HG03457 (cell line): Measurements from ENCODE around the gene INTS1.

Experiments used
- ATAC-seq: cut with Tn5 transposase; IDR thresholded peaks from one replicate; pipeline ENCODE4 v1.9.1; 2021; ENCODE audit warnings: moderate number of reproducible peaks; ENCODE audit not compliant: unreplicated experiment

Gene INTS1, protein sequence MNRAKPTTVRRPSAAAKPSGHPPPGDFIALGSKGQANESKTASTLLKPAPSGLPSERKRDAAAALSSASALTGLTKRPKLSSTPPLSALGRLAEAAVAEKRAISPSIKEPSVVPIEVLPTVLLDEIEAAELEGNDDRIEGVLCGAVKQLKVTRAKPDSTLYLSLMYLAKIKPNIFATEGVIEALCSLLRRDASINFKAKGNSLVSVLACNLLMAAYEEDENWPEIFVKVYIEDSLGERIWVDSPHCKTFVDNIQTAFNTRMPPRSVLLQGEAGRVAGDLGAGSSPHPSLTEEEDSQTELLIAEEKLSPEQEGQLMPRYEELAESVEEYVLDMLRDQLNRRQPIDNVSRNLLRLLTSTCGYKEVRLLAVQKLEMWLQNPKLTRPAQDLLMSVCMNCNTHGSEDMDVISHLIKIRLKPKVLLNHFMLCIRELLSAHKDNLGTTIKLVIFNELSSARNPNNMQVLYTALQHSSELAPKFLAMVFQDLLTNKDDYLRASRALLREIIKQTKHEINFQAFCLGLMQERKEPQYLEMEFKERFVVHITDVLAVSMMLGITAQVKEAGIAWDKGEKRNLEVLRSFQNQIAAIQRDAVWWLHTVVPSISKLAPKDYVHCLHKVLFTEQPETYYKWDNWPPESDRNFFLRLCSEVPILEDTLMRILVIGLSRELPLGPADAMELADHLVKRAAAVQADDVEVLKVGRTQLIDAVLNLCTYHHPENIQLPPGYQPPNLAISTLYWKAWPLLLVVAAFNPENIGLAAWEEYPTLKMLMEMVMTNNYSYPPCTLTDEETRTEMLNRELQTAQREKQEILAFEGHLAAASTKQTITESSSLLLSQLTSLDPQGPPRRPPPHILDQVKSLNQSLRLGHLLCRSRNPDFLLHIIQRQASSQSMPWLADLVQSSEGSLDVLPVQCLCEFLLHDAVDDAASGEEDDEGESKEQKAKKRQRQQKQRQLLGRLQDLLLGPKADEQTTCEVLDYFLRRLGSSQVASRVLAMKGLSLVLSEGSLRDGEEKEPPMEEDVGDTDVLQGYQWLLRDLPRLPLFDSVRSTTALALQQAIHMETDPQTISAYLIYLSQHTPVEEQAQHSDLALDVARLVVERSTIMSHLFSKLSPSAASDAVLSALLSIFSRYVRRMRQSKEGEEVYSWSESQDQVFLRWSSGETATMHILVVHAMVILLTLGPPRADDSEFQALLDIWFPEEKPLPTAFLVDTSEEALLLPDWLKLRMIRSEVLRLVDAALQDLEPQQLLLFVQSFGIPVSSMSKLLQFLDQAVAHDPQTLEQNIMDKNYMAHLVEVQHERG (N-terminal part only)

DNA sequence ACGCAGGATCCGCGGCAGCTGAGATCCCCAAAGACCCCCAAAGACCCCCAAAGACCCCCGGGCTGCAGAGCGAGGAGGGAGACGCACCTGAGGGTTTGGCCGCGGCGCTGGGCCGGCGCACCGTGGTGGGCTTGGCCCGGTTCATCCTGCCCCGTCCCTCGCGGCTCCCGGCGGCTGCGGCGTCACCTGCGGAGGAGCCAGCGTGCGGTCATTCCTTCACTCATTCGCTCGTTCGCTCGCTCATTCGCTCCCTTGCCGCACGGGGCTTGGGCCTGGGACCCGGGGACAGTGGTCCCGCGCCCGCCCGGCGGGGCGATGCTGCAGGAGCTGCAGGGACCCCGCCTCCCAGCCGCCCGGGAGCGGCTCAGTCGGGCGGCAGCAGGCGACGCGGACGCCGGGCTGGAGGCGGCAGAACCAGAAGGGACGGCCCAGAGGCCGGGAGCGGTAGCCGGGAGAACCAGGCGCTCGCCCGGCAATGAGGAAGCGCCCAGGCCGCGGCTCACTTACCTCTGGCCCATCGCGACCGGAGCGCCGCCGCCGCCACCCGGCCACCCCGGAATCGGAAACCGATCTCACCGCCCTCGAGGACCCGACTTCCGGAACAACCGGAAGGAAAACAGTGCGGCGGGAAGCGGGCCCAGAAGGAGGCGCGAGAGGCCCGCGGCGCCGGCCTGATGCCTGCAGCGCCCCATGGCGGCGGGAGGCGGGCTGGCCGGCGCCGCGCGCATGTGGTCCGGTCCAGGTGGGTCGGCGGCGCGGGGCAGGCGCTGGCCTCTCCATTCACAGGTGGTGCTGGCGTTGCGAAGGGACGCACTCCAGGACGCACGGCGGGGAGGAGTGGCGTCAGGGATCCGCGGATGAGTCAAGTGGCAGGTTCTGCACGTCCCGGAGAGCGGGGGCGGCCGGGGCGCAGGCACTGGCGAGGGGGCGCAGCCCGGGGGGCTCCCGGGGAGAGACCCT, at the start of gene INTS1:
Gene INTS1 (minus strand): TSS at position 574 of the 960 bp plus-strand sequence. CDS start 429 bp downstream, at position 145.
- ATAC-seq = peak; percentile 58

DNA sequence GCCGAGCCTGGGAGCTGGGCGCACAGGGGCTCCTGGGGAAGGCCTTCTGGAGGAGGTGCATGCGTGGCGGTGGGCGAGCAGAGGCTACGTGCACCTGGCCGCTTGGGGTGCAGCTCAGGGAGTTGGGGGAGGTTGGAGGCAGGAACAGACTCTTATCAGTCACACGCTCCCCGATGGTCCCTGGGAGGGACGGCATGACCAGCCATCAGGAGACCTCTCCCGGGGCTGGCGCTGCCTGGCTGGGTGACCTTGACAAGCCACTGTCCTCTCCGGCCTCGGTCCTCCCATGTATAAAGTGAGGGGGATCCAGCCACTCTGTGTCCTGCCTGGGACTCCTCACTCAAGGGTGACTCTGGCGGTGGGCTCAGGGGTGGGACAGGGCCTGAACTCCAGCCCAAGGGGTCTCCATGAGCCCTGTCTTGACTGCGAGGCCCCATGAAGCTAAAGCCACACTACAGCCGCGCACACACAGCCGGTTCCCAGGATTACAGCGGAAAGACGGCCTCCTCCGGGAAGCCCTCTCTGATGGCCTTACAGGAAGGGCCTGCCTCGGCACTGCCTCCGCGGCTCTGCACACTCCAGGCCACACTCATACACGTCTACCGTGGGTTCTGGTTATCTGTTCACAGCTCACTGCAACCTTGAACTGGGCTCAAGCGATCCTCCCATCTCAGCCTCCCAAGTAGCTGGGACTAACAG, 49.5 kb upstream of the INTS1 start:
- ATAC-seq = no peak

DNA sequence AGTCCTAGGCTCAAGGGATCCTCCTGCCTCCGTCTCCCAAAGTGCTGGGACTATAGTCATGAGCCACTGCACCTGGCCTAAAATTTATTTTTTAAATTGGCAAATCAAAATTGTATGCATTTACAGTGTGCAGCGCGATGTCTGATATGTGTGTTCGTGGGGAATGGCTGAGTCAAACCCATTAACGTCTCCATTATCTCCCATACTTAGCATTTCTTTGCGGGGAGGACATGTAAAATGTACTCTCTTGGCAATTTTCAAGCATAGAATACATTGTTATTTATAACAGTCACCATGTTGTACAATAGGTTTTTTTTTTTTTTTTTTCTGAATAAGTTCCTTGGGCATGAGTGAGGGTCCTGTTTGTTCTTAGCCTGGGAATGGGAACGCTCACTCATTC, 48.0 kb upstream of the INTS1 start:
- ATAC-seq = no peak

DNA sequence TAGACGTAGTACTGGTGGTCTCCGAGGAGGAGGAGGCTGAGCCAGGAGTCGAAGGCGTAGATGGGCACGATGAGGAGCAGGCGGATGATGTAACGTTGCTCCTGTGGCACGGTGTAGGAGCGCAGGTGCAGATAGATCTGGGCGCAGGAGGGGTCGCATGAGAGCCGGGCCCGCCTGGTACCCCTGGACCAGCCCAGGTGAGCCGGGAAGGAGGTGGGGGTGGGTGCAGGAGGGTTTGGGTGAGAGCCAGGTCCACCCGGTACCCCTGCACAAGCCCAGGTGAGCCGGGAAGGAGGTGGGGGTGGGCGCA, 46.6 kb upstream of the INTS1 start:
- ATAC-seq = no peak

DNA sequence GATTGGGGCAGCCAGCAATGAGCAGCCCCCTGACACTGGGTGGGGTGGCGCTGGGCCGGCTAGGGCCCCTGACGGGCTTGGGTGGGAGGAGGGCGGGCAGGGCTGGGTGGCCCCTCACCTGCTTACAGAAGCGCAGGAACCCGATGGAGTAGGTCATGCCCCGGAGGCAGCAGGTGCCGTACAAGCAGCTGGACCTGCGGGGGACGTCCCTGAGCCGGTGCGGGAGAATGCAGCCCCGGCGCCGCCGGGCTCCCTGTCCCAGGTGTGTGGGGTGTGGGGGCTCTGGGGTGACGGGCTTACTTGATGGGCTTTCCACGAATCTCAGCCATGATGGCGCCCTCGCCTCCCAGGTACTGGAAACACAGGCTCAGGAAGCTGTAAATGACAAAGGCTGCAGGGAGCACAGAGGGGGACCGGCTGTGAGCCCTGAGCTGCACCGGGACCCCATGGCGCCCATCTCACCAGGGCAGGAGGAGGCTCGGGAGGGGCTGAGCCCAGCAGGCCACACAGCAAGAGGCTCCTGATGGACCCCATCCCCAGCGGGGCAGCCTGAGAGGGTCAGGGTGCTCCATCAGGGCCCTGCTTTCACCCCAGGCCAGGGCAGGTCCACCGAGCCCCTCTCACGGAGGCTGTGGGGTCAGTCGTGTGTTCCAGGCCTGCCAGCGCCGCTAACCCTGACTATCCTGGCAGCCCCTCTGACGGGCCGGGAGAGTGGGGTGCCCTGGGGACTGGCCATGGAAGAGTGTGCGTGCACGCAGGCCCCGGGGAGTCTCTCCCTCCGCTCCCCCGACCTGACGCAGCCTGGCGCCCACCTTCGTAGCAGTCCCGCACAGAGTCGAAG, 46.0 kb upstream of the INTS1 start:
- ATAC-seq = no peak

DNA sequence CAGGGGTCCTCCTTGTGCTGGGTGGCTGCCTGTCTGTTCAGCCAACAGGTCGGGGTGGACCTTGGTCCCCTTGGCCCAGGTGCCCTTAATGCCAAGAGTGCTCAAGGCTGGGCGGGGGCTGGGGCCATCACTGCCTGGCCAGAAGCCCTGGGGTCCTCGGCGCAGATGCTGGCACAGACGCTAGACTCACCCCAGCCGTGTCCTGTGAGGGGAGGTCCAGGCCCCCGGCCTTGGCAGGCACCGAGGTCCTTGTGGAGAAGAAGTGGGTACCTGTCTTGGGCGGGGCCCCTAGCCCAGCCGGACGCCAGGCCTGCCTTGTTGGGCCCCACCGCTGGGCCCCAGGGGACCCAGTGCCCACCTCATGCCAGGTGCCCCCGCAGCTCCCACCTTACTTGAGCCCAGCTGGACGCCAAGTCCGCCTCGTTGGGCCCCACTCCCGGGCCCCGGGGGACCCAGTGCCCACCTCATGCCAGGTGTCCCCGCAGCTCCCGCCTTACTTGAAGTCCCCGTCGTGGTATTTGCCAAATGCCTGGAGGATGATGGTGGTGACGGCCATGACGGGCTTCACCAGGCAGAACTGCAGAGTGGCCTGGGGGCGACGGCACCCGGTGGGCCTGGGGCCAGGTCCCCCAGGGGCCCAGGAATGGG, 45.3 kb upstream of the INTS1 start:
- no peak for ATAC-seq

DNA sequence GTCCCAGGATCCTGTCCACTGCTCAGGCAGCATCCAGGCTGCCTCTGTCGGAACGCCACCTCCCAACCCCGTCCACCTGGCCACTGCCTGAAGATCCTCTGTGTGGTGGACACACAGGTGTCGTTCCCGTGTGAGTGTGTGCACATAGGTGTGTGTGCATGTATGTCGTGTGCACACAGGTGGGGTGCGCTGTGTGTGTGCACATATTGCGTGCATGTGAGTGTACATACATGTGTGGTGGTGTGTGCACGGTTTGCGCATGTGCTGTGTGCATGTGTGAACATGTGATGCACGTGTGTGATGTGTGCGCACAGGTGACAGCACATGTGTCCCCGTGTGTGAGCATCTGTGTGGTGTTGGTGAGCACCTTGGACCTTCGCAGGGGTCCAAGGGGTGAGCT, 44.8 kb upstream of the INTS1 start:
- no peak for ATAC-seq

DNA sequence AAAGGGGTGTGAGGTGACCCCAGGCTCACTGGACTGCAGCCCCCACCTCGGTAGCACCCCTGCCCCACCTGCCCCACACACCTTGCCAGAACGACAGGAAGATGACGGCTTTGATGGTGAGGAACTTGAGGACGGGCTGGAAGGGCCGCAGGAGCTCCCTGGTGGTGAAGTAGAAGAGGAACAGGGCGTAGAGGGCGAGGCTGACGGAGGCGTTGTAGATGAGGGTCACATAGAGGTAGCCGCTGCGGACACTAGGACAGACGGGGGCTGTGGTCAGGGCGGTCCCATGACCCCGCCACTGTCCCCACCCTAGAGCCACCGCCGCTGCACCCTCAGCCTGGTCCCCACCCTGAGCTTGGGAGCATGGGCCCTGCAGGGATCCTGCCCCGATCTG, 44.2 kb upstream of the INTS1 start:
- ATAC-seq = no peak

DNA sequence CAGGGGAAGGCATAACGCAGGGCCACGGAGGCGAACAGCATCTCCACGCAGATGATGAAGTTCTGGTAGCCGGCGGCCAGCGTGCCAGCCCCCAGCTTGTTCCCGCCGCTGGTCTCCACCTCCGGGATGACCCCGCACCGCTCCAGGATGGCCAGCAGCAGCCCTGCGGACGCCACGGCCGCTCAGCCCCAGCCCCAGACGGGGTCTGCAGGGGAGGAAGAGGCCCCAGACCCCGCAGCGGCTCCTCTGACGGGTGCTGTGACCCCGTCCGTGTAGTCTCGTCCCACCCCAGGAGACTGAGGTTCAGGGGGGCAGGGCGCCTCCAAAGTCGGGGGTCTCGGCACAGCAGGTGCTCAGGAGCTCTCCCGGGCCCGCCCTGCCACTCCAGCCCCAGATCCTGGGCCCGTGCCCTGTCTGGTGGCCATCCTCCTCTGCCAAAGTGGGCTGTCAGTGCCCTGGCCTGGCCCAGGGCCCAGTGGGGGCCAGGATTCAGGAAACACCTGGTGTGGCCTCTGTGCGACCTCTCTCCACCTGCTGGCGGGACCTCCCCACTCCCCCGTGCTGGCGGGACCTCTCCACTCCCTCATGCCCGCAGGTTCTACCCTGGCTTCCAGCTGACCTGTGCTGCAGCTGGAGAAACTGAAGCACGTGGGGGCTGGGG, 43.7 kb upstream of the INTS1 start:
- no peak for ATAC-seq

DNA sequence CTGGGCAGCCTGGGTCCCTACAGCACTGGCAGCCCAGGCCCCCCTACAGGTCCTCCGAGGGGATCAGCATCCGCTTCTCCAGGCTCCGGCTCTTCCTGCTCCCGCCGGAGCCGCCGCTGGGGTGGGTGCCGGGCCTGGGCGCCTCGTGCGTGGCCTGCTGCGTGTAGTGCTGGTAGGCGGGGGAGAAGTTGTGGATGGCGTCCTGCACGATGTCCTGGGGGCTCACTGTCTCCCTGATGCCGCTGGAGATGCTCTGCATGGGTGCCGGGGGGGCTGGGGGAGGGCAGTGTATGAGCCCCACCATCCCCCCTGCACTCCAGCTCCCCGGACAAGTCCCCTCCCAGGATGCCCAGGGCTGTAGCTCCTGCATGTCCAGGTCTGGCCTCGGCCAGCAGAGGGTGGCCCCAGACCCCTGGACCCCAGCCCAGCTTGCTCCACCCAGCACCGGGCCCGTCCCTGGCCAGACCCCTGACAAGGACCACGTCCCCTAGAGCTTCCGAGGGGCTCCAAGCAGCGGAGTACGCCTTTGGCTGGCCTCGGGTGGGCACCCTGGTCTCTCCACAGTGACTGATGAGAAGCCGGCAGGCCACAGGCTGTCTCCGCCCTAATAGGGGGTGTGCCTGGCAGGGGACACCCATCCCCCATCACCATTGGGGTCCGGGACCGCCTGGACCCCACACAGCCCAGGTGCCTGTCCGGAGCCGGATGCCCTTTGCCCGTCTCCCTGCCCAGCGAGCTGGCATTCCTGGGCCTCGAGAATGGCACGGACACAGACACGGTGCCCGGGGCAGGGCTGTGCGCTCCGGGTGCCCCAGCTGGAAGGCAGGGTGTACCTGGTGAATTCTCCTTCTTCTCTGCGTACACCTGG, 43.0 kb upstream of the INTS1 start:
- no peak for ATAC-seq

DNA sequence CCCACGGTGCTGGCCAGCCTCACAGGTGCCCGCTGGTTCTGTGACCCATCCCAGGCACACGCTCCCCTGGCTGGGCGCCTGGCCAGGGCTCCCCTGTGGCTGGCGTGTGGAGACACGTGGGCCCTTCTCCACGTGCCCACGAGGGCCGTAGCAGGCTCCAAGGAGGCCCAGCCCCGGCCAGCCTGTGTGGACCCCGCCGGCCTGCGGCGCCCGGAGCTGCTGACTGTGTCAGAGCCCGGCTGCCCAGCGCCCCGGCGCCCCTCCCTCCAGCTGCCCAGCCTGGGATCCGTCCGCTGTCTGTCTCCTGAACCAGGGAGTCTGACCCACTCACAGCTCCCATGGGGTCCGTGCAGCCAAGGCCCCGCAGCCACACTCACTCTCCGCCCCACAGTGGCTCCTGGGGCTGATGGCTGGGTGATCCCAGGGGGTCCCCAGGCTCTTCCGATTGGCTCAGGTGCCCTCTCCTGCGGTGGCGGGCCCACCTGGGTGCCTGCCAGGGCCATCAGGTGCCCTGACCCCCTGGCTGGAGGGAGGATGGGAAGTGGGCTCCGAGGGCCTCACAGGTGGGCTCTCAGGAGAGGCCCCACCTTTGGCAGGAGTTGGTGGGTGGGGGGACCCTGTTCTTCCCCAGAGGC, 42.2 kb upstream of the INTS1 start:
- ATAC-seq = no peak

DNA sequence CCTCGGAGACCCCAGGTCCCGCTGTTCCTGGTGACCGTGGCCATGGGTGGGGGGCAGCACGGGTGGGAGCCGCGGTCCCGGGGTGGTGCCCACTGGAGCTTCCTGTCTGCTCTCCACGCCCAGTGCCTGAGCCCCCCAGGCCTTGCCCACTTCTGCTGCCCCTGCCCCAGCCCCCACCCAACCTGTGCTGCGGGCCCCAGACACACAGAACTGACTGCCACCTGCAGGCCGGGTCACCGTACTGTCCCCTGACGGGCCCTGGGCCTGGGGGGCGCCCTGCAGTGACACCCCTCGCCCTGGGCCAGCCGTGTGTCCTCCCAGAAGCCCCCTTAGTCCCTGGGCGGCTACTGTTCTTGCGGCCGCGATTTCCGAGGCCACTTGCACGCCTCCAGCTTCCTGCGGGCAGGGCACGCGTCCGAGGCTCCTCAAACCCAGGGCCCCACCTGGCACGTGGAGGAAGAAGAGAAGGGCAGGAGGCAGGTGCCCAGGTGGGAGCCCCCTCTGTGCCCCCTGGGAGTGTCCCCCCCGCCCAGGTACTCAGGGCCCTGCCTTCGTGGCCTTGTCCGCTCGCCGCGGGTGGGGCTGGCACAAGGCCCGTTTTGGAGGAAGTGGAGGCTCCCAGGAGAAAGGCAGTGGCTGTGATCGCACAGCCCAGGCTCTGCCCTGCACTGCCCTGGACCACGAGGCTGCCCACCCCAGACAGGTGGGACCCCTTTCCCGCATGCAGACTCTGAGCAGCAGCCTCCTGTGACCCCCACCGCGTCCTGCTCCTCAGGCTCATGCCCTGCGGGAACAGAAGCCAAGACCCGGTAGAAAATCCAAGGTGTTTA, 41.4 kb upstream of the INTS1 start:
- ATAC-seq = no peak

DNA sequence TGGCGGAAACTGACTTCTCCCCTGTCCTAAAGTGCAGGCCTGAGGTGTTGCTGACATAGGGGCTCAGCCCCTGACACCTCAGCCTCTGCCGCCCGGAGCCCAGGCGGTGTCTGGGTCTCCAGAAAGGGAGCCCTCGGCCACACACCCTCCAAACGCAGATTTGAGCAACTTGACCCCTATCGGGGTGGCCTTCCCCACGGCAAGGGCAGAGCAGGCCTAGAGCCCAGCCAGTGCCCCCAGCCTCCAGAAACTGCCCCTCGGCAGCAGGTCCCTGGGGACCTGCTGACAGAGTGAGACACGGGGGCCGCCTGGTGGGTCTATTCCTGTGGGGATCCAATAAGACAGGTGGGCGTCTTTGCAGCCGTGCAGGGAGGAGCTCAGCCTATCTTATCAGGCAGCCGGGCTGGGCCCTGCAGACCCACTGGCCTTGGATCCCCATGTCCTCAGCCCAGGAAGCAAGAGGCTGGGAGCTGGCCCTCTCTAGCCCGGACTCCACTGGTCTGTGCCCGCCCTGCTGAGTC, 40.8 kb upstream of the INTS1 start:
- ATAC-seq = no peak

DNA sequence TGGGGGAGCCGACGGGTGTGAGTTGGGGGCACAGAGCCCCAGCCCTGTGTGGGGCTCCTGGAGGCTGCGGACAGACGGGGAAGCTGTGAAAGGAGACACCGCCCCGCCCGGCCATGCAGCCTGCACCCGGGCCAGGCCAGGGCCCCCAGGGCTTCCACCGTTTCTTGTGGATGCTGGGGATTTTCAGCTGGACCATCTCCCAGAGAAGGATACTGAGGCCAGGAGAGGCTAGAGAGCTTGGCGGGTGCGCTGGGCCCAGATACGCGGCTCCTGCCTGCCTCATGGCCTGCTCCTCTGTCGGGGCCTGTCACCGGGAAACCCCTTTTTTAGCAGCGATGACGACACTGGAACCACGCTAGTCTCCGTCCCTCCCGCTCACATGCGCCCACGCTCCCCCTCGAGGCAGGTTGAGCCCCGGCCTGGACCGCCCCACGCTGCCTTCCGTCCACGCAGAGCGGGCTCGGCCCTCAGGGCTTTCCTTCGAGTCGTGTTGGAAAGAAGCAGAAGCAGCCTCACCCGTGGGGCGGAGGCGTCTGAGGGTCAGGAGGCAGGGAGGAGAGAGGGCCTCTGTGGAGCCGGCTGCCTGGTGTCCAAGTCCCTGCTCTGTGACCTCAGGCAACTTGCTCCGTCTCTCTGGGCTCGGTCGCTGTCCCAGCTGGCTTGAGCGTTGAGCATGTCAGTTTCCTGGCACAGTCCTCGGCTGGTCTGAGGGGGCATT, 40.1 kb upstream of the INTS1 start:
- no peak for ATAC-seq

DNA sequence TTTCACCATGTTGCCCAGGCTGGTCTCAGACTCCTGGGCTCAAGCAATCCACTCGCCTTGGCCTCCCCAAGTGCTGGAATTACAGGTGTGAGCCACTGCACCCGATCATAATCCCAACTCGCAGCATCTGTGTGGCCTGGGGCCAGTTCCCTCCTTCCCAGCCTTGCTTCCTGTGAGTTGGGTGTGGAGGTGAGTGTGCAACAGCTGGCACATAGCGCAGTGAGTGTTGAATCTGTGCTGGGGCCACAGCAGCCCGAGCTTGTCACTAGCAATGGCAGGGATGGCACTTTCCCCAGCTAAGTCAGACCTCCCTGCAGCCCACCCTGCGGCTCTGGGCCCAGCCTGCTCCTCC, 39.6 kb upstream of the INTS1 start:
- no peak for ATAC-seq
